ENCODE results near the gene WFIKKN2. TPM values are rescaled to one million over a fixed set of nuclear protein-coding genes. Genes with fewer than 3 reads are reported as not detected.

Gene WFIKKN2
- total and polyA plus RNA-seq, 2 of the 8 experiments (the other 6 are each of a cell fraction or from before 2014, with no cell fraction given), result 0.07 to 0.30 TPM

- no peak for TF ChIP-seq BACH1 (IDR thresholded peaks at IDR 0.05; ENCODE audit: low read length)
- 0 out of 2 replicates have a peak, but pooled peaks have one; percentile 55 for TF ChIP-seq SP4 (IDR thresholded peaks at IDR 0.05; ENCODE audit: low read length)
- TF ChIP-seq SIN3A (conservative IDR thresholded peaks at IDR 0.05 in 1 of 2, IDR thresholded peaks at IDR 0.05 in 1 of 2; ENCODE audit: low read depth in 1 of 2, low read length in 2 of 2), result peak; percentile 16 to 83; a peak in 2 of 4 replicates
- peak; percentile 96 for TF ChIP-seq ASH2L (IDR thresholded peaks at IDR 0.05; ENCODE audit: low read length)
- TF ChIP-seq TAF7 (optimal IDR thresholded peaks at IDR 0.05; ENCODE audit: borderline replicate concordance, low read depth, low read length), result no peak
- TF ChIP-seq SAP30 (IDR thresholded peaks at IDR 0.05; ENCODE audit: insufficient read depth, insufficient replicate concordance, low read length), result peak; percentile 37
- TF ChIP-seq SP1 (IDR thresholded peaks at IDR 0.05; ENCODE audit: low read depth, low read length), result peak; percentile 96
- no peak for TF ChIP-seq HDAC2 (IDR thresholded peaks at IDR 0.05; ENCODE audit: borderline replicate concordance in 1 of 2, low read depth in 2 of 2, low read length in 2 of 2)
- no peak for TF ChIP-seq TEAD4 (IDR thresholded peaks at IDR 0.05; ENCODE audit: low read depth, low read length)
- no peak for TF ChIP-seq GABPA (IDR thresholded peaks at IDR 0.05; ENCODE audit: borderline replicate concordance, insufficient read depth, low read length)
- 0 out of 2 replicates have a peak, but pooled peaks have one; percentile 34 for TF ChIP-seq KDM1A (IDR thresholded peaks at IDR 0.05; ENCODE audit: borderline replicate concordance, low read length)
- peak; percentile 99 for TF ChIP-seq CTBP2 (IDR thresholded peaks at IDR 0.05; ENCODE audit: borderline replicate concordance, insufficient read depth, insufficient read length, low read length)
- TF ChIP-seq CHD1 (IDR thresholded peaks at IDR 0.05; ENCODE audit: low read depth, low read length), result no peak
- TF ChIP-seq BRCA1 (IDR thresholded peaks at IDR 0.05; ENCODE audit: low read depth, low read length), result no peak
- TF ChIP-seq SIRT6 (IDR thresholded peaks at IDR 0.05; ENCODE audit: low read length), result no peak
- no peak for TF ChIP-seq JUN (IDR thresholded peaks at IDR 0.05; ENCODE audit: low read depth, low read length)
- TF ChIP-seq EGR1 (IDR thresholded peaks at IDR 0.05; ENCODE audit: borderline replicate concordance, low read depth, low read length), result peak; percentile 95
- no peak for TF ChIP-seq TBP (IDR thresholded peaks at IDR 0.05; ENCODE audit: low read depth, low read length)
Observed at GRCh38 chr17:50867363-50868139, 32.2 kb downstream of the WFIKKN2 start (continued).

All from H1 (cell line).